Measurements from ENCODE around the gene CHPT1.

CHPT1 gene

DNA sequence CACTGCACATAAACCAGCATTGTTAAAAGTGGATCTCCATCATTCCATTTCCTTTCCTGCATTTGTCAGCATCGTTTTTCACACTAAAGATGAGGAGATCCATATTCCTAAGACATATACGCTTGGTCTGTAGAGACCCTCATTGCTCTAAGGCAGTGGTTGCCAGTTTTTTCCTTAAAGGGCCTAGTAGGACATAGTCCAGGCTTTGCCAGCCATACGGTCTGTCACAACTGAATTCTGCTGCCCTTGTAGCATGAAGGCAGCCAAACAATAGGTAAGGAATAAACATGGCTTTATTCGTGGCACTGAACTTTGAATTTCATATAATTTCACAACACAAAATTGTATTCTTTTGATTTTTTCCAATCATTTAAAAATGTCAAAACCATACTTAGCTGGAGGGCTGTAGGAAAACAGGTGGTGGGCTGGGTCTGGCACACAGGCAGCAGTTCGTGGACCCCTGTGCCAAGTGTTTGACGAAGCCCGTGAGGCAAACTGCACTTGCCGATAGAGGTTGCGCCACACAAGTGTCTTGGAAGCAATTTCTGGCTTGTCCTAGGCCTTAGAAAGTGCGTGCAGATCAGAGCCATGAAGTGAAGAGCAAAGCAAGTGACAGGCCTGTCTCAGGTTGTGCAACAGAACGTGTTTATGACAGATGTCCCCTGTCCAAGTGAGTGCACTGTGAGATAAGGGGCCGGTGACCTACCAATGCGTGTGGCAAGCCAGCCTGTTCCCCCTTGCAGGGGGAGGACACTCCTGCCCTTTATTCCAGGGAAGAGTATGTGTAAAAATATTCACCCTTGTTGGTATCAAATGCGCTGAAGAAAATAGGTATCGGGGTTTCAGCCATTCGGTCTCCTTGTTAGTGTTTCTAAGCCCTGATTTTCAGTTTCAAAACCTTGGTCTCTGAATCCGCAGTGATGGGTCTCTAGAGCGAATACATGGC, 916 bp upstream of the CHPT1 start:
- DNase-seq = peak; percentile 41
- Mint-ChIP-seq H3K27me3 (peaks cover 3% of the 10 kb centered on the region), H3K9me3 (no peaks in the 10 kb centered on the region), H3K27ac (peak overlapping the region; percentile 87), H3K36me3 (ENCODE audit: low read depth) (peaks cover 9% of the 10 kb centered on the region), H3K4me3 (peak overlapping the region; percentile 86), H3K4me1 (ENCODE audit: low read depth) (peaks cover 45% of the 10 kb centered on the region)

DNA sequence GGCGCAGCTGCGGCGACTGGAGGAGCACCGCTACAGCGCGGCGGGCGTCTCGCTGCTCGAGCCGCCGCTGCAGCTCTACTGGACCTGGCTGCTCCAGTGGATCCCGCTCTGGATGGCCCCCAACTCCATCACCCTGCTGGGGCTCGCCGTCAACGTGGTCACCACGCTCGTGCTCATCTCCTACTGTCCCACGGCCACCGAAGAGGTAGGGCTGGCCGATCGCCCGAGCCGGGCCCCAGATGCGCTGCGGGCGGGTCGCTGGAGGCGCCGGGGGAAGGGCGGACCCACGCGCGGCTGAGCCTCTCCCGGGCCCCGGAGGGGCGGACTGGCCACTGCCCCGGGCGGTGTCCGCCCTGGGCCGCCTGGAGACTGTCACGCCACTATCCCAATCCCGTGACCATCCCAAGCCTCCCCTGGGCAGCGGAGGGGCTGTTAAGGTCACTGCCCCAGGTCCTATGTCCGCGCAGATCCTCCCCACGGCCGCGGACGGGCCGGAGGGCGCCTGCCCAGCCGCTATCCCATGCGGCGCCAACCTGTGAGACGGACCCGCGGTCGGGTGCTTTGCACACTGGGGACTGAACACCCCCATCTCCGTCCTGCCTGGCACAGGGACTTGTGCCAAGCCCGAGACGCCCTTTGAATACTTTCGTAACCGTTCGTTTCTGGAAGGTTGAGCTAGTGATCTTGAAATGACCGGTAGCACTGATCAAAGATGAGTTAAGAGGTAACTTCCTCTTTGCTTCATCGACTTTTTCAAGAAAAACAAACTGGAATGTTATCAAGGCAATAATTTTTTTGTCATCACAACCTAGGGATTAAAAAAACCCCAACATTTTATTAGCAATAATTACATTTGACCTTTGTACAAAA, 725 bp downstream of the CHPT1 start:
- Mint-ChIP-seq H3K9me3 (no peaks in the 10 kb centered on the region), H3K27me3 (peaks cover 3% of the 10 kb centered on the region), H3K27ac (peak overlapping the region; percentile 85), H3K36me3 (ENCODE audit: low read depth) (peaks cover 9% of the 10 kb centered on the region), H3K4me3 (peak overlapping the region; percentile 85), H3K4me1 (ENCODE audit: low read depth) (peaks cover 45% of the 10 kb centered on the region)
- DNase-seq = no peak

DNA sequence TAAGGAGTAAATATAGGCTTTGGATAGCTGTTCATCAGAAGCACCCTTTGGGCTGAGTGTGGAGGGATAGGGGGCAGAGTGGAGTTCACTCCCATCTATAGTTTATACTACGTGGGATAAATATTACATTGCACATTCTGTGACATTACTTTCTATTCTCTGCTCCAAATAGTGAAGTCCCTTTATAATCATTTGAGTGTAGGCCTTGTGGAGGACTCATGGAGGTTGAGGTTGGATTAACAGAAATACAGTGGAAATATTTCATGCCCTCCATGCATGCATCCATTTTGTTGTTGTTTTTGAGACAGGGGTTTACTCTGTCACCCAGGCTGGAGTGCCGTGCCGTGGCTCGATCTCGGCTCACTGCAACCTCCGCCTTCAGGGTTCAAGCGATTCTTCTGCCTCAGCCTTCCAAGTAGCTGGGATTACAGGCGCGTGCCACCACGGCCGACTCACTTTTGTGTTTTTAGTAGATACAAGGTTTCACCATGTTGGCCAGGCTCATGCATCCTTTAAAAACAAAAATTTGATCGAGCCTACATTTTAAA, 1.4 kb downstream of the CHPT1 start:
- no peaks in the 10 kb centered on the region for H3K9me3 Mint-ChIP-seq
- peak overlapping the region; percentile 85 for H3K27ac Mint-ChIP-seq
- peak overlapping the region; percentile 85 for H3K4me3 Mint-ChIP-seq
- H3K27me3 Mint-ChIP-seq = peaks cover 3% of the 10 kb centered on the region
- no peak for DNase-seq
- peaks cover 9% of the 10 kb centered on the region for H3K36me3 Mint-ChIP-seq (ENCODE audit: low read depth)
- peaks cover 45% of the 10 kb centered on the region for H3K4me1 Mint-ChIP-seq (ENCODE audit: low read depth)

DNA sequence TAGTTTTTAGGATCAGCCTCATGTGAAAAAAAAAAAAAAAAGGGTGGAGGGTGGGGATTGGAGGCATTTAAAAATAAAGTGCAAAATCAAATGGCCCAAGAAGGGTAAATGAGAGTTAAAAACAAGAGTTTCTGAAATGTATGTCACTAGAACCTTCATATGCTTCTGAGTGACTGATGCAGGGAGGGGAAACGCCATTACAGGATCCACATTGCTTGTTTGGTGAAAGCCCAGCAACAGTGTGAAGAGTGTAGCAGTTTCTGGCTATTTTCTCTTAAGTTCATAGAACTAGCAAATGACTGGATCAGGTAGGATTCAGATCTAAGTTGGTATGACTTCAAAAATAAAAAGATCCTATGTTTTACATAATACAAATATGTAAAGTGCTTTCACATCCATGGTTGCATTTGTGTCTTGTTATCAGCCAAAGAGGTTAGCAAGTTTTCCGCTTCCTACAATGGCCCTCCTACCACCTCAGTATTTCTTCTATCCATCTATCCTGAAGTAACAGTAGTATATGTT, 2.9 kb downstream of the CHPT1 start:
- no peak for DNase-seq
- no peak overlapping the region for H3K4me3 Mint-ChIP-seq
- H3K27ac Mint-ChIP-seq = no peak overlapping the region
- H3K36me3 Mint-ChIP-seq (ENCODE audit: low read depth) = peaks cover 9% of the 10 kb centered on the region
- peaks cover 3% of the 10 kb centered on the region for H3K27me3 Mint-ChIP-seq
- peaks cover 44% of the 10 kb centered on the region for H3K4me1 Mint-ChIP-seq (ENCODE audit: low read depth)
- H3K9me3 Mint-ChIP-seq = no peaks in the 10 kb centered on the region

DNA sequence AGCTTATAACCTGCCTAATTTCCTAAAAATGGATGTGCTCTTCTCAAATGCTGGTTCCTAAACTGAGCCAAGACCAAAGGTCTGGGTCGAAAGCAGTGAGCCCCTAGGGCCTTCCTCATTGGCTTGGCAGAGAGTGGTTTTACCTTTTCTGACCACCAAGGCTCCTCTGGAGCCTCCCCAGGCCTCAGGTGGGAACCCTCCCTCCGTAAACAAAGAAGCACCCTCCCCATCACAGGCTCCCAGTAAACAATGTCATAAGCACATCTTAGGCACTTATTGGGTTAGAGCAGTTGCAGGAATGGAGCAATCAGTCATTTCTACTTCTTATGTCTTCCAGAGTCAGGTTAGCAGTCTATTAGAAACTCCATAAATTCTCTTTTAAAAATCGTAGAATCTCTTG, 6.0 kb downstream of the CHPT1 start:
- H3K36me3 Mint-ChIP-seq (ENCODE audit: low read depth) = peaks cover 4% of the 10 kb centered on the region
- H3K27ac Mint-ChIP-seq = no peak overlapping the region
- no peaks in the 10 kb centered on the region for H3K27me3 Mint-ChIP-seq
- no peak for DNase-seq
- H3K4me1 Mint-ChIP-seq (ENCODE audit: low read depth) = peaks cover 29% of the 10 kb centered on the region
- no peaks in the 10 kb centered on the region for H3K9me3 Mint-ChIP-seq
- H3K4me3 Mint-ChIP-seq = no peak overlapping the region

DNA sequence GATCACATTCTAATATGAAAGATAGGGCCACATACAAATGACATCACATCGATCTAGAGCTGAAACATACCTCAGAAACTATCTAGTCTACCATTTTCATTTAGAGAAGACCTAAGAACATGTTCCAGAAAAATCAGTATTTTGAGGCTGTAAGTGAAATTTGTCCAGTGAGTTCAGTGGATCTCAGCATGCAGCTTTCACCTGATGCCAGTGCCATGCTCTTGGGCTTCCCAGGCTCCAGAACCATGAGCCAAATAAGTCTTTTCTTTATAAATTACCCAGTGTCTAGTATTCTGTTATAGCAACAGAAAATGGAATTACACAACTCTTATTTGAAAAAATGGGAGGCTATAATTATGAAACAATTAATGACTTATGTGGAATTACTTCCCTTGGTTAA, 9.0 kb downstream of the CHPT1 start:
- H3K4me3 Mint-ChIP-seq = no peak overlapping the region
- peaks cover 16% of the 10 kb centered on the region for H3K4me1 Mint-ChIP-seq (ENCODE audit: low read depth)
- H3K27me3 Mint-ChIP-seq = no peaks in the 10 kb centered on the region

DNA sequence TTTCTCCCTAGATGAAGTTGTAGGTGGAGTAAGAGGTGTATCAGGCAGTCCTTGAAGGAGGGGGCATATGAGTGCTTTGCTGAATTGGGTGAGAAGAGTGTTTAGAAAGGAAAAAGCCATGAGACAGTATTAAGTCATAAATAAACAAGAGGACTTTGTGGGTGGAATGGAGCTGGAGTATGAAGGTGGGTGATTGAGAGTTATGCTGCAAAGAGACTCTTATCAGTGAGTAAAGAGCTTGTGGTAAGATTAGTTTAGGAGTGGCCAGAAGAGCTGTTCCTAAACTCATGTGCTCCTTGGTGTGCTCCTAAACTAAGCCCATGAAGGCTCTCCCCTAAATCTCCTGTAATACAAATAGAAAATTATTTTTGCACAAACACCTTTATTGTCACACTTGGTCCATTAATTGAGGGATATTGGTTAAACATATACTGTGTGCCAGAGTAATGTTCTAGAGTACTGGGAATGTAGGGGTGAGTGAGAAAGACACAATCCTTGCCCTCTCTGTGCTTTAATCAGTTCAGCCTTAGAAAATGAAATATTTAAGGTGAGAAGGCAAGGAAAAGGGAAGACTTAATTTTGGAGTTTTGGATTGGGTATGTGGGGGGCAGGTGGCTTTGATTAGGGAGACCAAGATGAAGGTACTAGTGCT, 9.8 kb downstream of the CHPT1 start:
- Mint-ChIP-seq H3K4me1 (ENCODE audit: low read depth) (peaks cover 14% of the 10 kb centered on the region), H3K4me3 (no peak overlapping the region), H3K27ac (peak overlapping the region; percentile 24), H3K27me3 (no peaks in the 10 kb centered on the region), H3K36me3 (ENCODE audit: low read depth) (peaks cover 2% of the 10 kb centered on the region), H3K9me3 (no peaks in the 10 kb centered on the region)
- no peak for DNase-seq

More for the DNA sequence above, 9.0 kb downstream of the CHPT1 start:
- H3K36me3 Mint-ChIP-seq (ENCODE audit: low read depth) = peaks cover 2% of the 10 kb centered on the region
- H3K9me3 Mint-ChIP-seq = no peaks in the 10 kb centered on the region
- DNase-seq = no peak
- H3K27ac Mint-ChIP-seq = no peak overlapping the region

DNA sequence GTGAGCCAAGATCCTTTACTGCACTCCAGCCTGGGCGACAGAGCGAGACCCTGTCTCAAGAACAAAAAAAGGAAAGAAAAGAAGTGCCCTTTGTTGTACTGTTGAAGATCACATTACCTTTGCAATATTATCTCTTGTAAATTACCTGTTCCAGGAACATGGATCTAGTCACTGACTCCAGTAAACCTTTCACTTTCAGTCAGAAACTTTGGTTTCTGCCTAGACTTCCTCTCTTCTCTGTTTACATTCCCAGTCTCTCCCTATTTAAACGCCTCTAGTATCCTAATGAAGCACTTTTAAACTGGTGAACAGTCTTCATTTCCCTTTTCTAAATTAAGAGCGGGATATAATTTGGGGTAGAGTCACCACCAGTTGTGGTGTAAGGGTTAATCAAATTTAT, 12.8 kb downstream of the CHPT1 start:
- no peak for DNase-seq
- Mint-ChIP-seq H3K27me3 (no peaks in the 10 kb centered on the region), H3K27ac (no peak overlapping the region), H3K9me3 (no peaks in the 10 kb centered on the region), H3K4me1 (ENCODE audit: low read depth) (peaks cover 14% of the 10 kb centered on the region), H3K4me3 (no peak overlapping the region), H3K36me3 (ENCODE audit: low read depth) (peaks cover 2% of the 10 kb centered on the region)

DNA sequence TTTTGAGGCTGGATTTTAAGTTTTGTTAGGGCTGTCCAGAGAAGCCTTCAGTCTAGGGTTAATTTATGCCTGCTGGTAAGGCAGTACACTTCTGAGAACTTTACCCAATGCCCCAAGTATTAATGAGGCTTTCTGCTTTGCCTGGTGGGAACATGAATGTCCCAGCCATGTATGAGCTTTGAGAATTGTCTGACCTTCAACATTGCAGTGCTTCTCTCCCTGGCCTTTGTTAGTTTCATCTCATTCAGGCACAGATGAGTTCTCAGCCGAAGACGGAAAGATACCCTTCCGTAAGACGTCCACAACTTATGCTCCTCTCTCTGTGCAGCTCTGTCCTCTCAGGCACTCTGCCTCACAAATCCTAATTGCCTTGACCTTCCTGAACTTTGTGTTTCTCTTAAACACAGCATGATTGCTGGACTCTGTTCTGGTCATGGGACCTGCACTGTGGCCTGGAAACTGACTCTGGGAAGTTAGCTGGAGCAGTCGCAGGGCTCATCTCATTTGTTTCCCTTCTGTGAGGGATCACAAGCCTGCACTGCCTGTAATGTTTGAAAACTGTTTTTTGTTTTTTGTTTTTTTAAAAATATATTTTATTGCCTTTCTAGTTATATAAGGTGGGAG, 15.7 kb downstream of the CHPT1 start:
- Mint-ChIP-seq H3K4me3 (no peak overlapping the region), H3K36me3 (ENCODE audit: low read depth) (no peaks in the 10 kb centered on the region), H3K9me3 (no peaks in the 10 kb centered on the region), H3K27ac (no peak overlapping the region), H3K4me1 (ENCODE audit: low read depth) (peaks cover 9% of the 10 kb centered on the region), H3K27me3 (no peaks in the 10 kb centered on the region)
- no peak for DNase-seq

DNA sequence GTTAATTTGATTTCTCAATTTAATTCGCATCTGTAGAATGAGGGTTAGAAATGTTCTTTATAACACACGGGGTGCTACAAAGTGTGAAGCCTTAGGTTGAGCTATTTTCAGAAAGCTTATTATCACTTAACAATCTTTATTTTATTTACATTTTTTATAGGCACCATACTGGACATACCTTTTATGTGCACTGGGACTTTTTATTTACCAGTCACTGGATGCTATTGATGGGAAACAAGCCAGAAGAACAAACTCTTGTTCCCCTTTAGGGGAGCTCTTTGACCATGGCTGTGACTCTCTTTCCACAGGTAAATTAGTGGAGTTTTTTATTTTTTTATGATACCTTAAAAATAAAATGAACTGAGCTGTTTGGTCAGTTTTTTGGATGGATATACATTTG, 16.5 kb downstream of the CHPT1 start:
- Mint-ChIP-seq H3K9me3 (no peaks in the 10 kb centered on the region), H3K36me3 (ENCODE audit: low read depth) (no peaks in the 10 kb centered on the region), H3K27ac (no peak overlapping the region), H3K4me1 (ENCODE audit: low read depth) (peaks cover 9% of the 10 kb centered on the region), H3K27me3 (no peaks in the 10 kb centered on the region), H3K4me3 (no peak overlapping the region)
- no peak for DNase-seq

DNA sequence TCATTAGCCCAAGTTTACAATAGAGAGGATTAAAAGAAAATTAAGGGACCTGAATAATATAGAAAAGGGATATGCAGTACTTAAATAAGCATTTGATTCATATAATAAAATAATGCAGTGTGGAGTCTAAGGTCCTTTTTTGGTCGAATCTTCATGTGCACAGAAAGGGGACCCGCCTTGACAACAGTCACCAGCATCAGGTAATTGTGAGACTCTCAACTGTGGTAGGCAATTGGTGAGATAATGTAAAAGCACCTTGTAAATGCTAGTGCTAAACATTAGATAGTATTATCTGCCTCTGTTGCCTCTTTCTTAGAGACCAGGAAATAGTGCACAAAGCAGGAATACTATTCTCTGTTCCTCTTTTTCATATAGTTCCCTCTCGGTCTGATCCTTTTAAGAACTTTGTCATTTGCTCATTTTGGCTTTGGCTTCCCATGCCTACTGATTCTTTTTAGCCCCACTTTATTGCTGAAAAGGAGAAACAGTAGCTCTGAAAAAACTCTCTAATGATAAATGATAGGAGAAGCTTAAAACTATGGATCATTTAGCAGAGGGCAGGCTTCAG, 17.5 kb downstream of the CHPT1 start:
- Mint-ChIP-seq H3K27me3 (no peaks in the 10 kb centered on the region), H3K4me3 (no peak overlapping the region), H3K4me1 (ENCODE audit: low read depth) (peaks cover 4% of the 10 kb centered on the region), H3K9me3 (no peaks in the 10 kb centered on the region), H3K36me3 (ENCODE audit: low read depth) (no peaks in the 10 kb centered on the region), H3K27ac (no peak overlapping the region)
- no peak for DNase-seq

DNA sequence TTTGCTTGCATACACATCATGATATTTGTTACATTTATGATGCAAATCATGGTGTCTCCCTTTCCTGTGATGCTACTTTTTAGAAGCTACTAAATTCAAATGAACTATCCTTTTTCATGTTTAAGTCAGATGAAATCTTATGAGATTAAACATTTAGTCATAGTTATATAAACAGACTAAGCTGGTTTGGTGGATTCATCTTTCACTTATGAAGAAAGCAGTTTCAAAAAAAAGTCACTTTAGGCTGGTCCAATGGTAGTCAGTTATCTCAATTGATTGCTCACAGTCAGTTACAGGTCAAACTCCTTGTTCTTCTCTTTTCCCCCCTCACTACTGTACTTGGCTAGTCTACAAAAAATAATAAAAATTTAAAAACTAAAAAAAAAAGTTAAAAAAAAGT, 22.1 kb downstream of the CHPT1 start:
- no peak for DNase-seq
- H3K9me3 Mint-ChIP-seq = no peaks in the 10 kb centered on the region
- no peak overlapping the region for H3K27ac Mint-ChIP-seq
- H3K4me1 Mint-ChIP-seq (ENCODE audit: low read depth) = no peaks in the 10 kb centered on the region
- H3K4me3 Mint-ChIP-seq = no peak overlapping the region
- H3K36me3 Mint-ChIP-seq (ENCODE audit: low read depth) = peaks cover 8% of the 10 kb centered on the region
- no peaks in the 10 kb centered on the region for H3K27me3 Mint-ChIP-seq

DNA sequence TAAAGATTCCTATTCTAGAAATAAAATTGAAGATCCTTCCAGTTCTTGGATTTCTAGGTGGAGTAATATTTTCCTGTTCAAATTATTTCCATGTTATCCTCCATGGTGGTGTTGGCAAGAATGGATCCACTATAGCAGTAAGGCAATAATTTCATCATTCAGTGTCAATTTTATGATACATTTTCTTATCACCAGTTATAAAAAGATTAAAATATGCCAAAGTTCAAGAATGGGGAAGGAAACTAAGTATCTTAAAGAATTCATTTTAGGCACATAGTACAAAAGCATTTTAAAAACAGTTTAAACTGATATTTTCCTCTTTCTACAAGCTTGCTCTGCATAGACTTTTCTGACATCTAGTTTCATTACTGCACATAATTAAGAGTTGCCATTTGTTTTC, 22.7 kb downstream of the CHPT1 start:
- no peak overlapping the region for H3K4me3 Mint-ChIP-seq
- H3K9me3 Mint-ChIP-seq = no peaks in the 10 kb centered on the region
- no peaks in the 10 kb centered on the region for H3K4me1 Mint-ChIP-seq (ENCODE audit: low read depth)
- no peak overlapping the region for H3K27ac Mint-ChIP-seq
- no peak for DNase-seq
- peaks cover 13% of the 10 kb centered on the region for H3K36me3 Mint-ChIP-seq (ENCODE audit: low read depth)
- no peaks in the 10 kb centered on the region for H3K27me3 Mint-ChIP-seq
